Activated naive CD4-positive, alpha-beta T cell treated with anti-CD3 and anti-CD28 coated beads, Interleukin-2, amount 10 ng/mL, durations not matched to agents 7 days and 5 days (primary cell): ENCODE results near the gene SEMA3B.

ENCODE experiments used
- CTCF ChIA-PET: fragments of 350-600 bp; sonication (Branson Sonifier 250); formaldehyde crosslinking; loops from one replicate; lab custom pipeline; 2021; ENCODE audit warnings: antibody characterized with exemption; lab: Charles Lee
- DNase-seq: peaks from one replicate; pipeline ENCODE4 v3.0.0-alpha.2; 2020
- H3K27ac Mint-ChIP-seq: one replicate; pipeline ENCODE4 v1.8.0; 2021; ENCODE audit warnings: mild to moderate bottlenecking, moderate library complexity, mixed read lengths
- H3K27me3 Mint-ChIP-seq: one replicate; pipeline ENCODE4 v1.8.0; 2021; ENCODE audit warnings: mild to moderate bottlenecking, mixed read lengths
- H3K36me3 Mint-ChIP-seq: one replicate; pipeline ENCODE4 v1.8.0; 2021; ENCODE audit warnings: mixed read lengths
- H3K4me1 Mint-ChIP-seq: one replicate; pipeline ENCODE4 v1.8.0; 2021; ENCODE audit warnings: mixed read lengths
- H3K4me3 Mint-ChIP-seq: one replicate; pipeline ENCODE4 v1.8.0; 2021; ENCODE audit warnings: mild to moderate bottlenecking, moderate library complexity, mixed read lengths
- H3K9me3 Mint-ChIP-seq: one replicate; pipeline ENCODE4 v1.8.0; 2021; ENCODE audit warnings: mixed read lengths

The SEMA3B gene

DNA sequence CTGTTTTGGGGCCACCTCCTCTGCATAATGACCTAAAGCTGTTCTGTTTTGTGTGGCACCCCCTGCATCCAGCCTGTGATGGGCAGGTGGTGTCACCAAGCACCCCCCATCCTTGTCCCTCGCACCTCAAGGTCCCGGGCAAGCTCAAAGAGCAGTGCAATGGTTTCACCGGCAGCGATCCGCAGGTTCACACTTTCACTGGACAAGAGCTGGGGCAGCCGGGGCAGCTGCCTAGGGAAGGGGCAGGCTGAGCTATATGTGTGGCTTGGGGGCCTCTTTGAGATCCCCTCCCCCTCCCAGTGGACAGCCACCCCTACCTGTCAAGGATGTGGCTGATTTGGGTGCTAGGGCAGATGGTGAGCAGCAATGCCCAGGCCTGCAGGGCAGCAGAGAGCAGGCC is 20.2 kb downstream of the SEMA3B start:
- Mint-ChIP-seq H3K9me3 (no peaks in the 10 kb centered on the region), H3K27ac (no peak overlapping the region), H3K36me3 (peaks cover 15% of the 10 kb centered on the region), H3K4me1 (peaks cover 26% of the 10 kb centered on the region), H3K27me3 (no peaks in the 10 kb centered on the region), H3K4me3 (no peak overlapping the region)
- CTCF ChIA-PET = interaction anchor here (1.6 kb wide), 1 partner anchor 10 kb away, joined by 6 read pairs; the partner anchor contains the start of gene LSMEM2
- no peak for DNase-seq

DNA sequence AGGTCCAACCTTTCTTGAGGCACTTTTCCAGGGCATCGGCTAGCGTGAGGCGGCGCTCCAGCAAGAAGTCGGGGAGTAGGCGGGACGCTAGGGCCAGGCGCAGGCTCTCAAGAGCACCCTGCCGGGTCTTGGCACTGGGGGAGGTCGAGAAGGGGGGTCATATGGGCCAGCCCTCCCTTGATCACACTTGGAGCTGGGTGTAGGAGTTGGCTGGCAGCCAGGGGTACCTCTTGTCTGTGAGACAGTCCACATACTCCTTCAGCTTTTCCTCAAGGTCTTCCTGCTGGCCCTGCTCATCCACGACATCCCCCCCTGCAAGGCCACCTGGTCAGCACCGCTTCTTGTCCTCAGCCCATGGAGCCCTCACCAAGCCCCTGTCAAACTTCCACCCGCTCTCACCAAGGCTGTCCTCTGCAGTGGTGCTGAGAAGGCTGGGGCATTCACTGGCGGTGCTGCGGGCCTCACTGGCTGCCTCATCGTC is 21.3 kb downstream of the SEMA3B start:
- Mint-ChIP-seq H3K27me3 (no peaks in the 10 kb centered on the region), H3K4me1 (peaks cover 26% of the 10 kb centered on the region), H3K4me3 (peak overlapping the region; percentile 41), H3K27ac (no peak overlapping the region), H3K36me3 (peaks cover 15% of the 10 kb centered on the region), H3K9me3 (no peaks in the 10 kb centered on the region)
- DNase-seq = no peak
- CTCF ChIA-PET = no interaction called here

DNA sequence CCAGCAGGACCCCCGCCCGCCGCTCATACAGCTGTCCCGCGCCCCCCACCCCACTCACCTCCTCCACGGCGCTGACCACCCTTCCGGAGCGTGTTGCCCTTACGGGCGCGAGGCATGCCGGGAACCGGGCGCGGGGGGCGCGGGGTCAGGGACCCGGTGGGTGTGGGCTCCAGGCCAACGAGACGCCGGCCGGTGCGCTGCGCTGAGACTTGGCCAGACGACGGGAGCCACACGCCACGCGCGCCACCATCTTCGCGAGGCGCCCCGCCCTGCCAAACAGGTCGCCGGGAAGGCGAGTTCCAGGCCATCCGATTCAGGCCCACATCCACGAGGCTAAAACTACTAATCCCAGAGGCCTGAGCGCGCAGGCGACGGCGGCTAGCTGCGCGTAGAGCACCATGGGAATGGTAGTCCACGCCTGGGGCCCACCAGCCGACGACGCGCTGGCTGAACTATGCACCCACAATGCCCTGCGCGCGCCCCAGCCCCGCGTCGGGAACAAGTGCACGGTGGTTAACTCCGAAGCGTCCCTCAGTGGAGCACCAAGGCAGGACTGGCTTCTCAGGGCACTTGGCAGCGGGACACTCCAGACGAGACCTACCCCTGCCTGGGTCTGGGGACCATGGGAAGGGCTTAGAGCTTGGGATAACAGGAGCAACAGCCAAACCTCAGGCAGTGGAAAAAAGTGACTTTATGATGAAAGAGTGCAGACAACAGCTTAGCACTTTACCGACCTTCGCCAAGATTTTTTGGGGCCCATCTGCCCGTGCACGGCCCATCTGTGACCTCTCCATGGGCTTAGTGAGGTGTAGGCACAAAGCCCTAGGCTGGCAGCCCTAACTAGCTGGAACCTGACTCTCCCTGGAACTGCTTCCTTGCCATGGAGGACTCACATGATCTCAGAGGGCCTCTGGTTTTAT is 23.5 kb downstream of the SEMA3B start, which contains the start of gene IFRD2:
TSS of gene IFRD2 (minus strand) at position 271 of the 920 bp plus-strand sequence. CDS start at position 116, 155 bp downstream.
- CTCF ChIA-PET = interaction anchor here (1.8 kb wide), 1 partner anchor 32 kb away, joined by 9 read pairs; no protein-coding TSS in a partner anchor
- Mint-ChIP-seq H3K9me3 (no peaks in the 10 kb centered on the region), H3K27me3 (no peaks in the 10 kb centered on the region), H3K4me3 (peak within 1 kb of the TSS; percentile 79), H3K36me3 (peaks cover 18% of the 10 kb centered on the region), H3K4me1 (peaks cover 36% of the 10 kb centered on the region), H3K27ac (peak within 1 kb of the TSS; percentile 95)
- DNase-seq = peak; percentile 98

DNA sequence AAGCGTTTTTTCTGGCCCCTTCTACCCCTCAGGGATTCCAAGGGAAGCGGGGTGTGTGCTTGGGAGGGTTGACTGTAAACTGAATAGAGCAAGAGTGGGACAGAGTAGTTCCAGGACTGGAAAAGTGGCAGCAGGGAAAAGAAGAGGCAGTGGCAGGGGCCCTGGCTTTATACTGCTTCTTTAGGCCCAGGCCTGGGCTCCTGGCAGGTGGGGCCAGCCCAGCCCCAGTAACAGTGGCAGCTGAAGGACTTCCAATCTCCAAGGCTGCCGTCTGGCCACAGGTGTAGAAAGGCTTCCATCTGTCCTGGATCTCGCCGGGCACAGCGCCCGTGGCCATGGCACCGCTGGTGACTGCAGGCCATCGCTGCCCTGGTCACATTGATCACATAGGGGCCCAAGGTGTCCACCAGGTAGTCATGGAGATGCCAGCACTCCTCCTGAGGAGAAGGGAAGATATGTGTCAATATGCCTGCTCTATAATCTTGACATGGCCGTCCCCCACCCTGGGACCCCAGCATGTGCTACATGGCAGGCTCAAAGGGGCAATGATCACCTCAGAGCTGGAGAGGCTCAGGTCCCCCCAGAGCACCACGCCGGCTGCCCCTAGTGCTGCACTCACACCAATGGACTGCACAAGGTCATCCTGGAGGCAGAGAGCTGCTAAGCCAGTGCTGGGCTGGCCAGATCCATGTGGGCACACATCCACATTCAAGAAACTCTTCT is 24.3 kb downstream of the SEMA3B start:
- no peaks in the 10 kb centered on the region for H3K9me3 Mint-ChIP-seq
- peaks cover 15% of the 10 kb centered on the region for H3K36me3 Mint-ChIP-seq
- H3K4me1 Mint-ChIP-seq = peaks cover 44% of the 10 kb centered on the region
- no peaks in the 10 kb centered on the region for H3K27me3 Mint-ChIP-seq
- H3K27ac Mint-ChIP-seq = peak overlapping the region; percentile 95
- CTCF ChIA-PET = interaction anchor here (1.3 to 1.8 kb wide), 2 partner anchors 26 to 31 kb away, joined by 3 to 9 read pairs; no protein-coding TSS in a partner anchor
- no peak for DNase-seq
- peak overlapping the region; percentile 79 for H3K4me3 Mint-ChIP-seq

DNA sequence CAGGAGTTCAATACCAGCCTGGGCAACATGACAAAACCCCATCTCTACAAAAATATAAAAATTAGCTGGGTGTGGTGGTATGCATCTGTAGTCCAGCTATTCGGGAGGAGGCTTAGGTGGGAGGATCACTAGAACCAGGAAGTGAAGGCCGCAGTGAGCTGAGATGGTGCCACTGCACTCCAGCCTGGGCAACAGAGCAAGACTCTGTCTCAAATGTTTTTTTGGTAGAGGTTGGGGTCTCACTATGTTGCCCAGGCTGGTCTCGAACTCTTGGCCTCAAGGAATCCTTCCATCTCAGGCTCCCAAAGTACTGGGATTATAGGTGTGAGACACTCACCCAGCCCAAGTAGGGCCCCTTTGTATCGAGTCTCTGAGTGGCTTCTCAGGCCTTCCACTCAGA is 25.1 kb downstream of the SEMA3B start:
- CTCF ChIA-PET = interaction anchor here (1.3 kb wide), 1 partner anchor 25 kb away, joined by 3 read pairs; no protein-coding TSS in a partner anchor
- Mint-ChIP-seq H3K4me1 (peaks cover 47% of the 10 kb centered on the region), H3K36me3 (peaks cover 11% of the 10 kb centered on the region), H3K27ac (no peak overlapping the region), H3K27me3 (no peaks in the 10 kb centered on the region), H3K9me3 (no peaks in the 10 kb centered on the region), H3K4me3 (no peak overlapping the region)
- DNase-seq = no peak

DNA sequence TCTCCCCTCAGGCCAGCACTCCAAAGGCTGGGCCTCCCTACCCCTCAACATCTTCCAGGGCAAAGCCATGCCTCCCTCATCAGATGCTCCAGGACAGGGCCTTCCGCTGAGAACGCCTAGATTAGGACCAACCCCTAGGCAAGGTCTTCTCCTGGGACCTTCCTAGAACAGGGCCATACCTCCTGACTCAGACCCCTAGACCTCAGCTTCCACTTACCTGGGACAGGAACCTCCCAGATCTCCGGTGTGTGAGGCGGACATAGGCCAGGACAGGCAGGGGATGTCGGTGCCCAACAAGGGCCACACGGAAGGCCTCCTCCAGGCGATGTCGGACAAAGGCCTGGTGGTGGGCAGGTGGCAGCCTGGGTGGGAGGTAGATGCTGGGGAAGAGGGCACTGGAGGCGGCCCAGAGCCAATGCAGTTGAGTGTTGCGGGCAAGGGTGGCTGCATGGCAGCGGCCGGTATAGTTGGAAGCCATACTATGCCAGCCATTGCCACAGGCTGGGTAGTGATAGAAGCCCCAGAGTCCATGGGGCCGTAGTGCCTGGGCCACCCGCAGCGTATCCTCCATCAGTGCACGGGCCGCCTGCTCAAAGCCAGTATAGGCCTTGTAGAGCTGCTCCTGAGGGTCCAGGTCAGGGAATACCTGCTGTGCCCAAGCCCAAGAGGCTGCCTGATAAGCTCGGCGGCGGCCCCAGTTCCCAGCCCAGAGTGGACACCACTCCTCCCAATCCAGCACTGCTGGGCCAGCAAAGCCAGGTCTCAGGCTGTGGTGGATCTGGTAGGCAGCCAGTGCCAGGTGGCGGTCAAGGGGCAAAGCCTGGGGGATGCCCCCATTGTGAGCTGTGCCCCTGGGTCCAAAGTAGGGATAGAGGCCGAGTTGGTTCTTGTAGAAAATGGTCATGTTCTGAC is 25.8 kb downstream of the SEMA3B start:
- Mint-ChIP-seq H3K27ac (no peak overlapping the region), H3K4me3 (no peak overlapping the region), H3K27me3 (no peaks in the 10 kb centered on the region), H3K36me3 (peaks cover 9% of the 10 kb centered on the region), H3K4me1 (peaks cover 49% of the 10 kb centered on the region), H3K9me3 (no peaks in the 10 kb centered on the region)
- CTCF ChIA-PET = interaction anchor here (1.3 kb wide), 1 partner anchor 24 kb away, joined by 3 read pairs; no protein-coding TSS in a partner anchor
- DNase-seq = no peak

DNA sequence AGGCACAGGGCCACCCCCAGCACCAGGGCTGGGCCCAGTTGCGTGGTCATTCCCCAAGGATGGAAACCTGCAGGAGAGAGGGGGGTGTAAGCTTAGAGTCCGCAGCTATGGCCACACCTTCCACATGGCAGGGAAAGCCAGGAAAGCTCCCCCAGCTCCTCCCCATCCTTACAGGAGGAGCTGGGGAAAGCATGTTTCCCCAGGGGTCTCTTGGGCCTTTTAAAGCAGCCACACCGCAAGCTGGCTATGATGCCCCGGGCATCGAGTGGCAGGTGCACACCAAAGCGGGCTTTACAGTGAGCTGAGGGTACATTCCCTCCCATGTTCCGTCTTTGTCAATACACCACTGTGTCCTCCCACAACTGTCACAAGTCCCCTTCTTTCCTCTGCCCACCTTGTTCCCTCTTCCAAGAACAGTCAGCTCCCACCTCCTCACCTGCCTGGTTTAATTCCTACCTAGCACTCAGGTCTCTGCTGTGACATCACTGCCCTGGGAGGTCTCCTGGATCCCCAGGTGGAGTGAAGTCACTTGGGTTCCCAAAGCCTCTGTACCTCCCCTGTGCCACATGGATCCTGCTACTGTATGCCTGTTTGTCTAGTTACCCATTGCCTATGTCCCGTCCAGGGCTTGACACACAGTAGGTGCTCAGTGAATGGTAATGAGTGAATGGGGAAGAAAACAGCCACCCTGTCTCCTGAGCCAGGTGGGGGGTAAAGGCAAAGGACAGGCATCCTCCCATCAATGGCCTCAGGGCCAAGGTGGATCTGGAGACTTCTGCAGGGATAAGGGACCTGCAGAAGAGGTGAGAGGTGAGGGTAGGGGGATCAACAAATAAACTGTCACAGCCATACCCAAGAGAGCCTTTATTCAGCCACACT is 26.8 kb downstream of the SEMA3B start:
- H3K4me1 Mint-ChIP-seq = peaks cover 54% of the 10 kb centered on the region

DNA sequence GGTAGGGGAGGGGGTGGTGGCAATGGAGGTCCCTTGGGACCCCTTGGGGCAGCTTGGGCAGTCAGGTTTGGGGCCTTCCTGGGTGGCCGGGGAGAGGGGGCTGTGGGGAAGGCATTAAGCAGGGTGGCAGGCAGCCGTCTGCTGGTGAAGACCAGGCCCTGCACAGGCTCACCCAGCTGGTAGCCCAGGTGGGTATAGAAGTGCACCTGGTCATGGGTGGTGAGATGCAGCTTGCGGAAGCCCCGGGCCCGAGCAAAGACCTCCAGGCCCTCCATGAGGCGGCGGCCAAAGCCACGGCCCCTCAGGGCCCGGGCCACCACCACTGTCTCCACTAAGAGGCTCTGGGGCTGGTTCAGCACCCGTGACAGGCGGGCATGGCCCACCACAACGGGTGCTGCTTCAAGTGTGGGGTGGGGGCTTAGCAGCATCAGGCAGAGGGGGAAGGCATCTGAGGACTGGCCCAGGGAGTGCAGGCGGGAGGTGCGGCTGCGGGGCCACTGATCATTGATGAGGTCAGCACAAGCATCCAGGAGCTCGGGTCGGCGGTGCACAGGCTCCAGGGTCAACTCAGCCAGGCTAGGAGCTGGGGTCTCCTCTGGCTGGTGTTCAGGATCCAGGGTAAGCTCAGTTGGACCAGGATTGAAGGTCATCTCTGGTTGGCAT is 27.9 kb downstream of the SEMA3B start:
- H3K4me3 Mint-ChIP-seq = peak overlapping the region; percentile 51
- no peak overlapping the region for H3K27ac Mint-ChIP-seq
- H3K4me1 Mint-ChIP-seq = peaks cover 51% of the 10 kb centered on the region
- CTCF ChIA-PET = interaction anchor here (1.4 to 3.8 kb wide), 2 partner anchors 28 to 40 kb away, joined by 4 to 20 read pairs; no protein-coding TSS in a partner anchor
- H3K9me3 Mint-ChIP-seq = no peaks in the 10 kb centered on the region
- peaks cover 5% of the 10 kb centered on the region for H3K36me3 Mint-ChIP-seq
- no peaks in the 10 kb centered on the region for H3K27me3 Mint-ChIP-seq
- no peak for DNase-seq

More for the DNA sequence above, 26.8 kb downstream of the SEMA3B start:
- H3K36me3 Mint-ChIP-seq = peaks cover 6% of the 10 kb centered on the region
- no peak for DNase-seq
- no peaks in the 10 kb centered on the region for H3K27me3 Mint-ChIP-seq
- H3K4me3 Mint-ChIP-seq = no peak overlapping the region
- H3K9me3 Mint-ChIP-seq = no peaks in the 10 kb centered on the region
- H3K27ac Mint-ChIP-seq = no peak overlapping the region
- CTCF ChIA-PET = no interaction called here

DNA sequence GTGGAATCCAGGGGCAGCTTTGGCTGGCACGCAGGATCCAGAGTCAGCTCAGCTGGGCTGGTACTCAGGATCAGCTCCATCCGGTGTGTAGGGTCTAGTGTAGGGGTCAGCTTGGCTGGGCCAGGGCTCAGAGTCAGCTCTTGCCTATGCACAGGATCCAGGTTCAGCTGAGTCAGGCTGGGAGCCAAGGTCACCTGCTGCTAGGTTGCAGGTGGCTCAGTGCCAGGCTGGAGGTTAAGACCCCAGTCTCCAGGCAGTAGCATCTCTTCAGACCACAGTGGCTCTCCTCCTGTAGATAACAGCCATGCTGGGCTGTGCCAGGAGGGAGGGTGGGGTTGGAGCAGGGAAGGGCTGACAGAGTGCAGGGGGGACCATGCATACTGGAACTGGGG is 28.4 kb downstream of the SEMA3B start:
- Mint-ChIP-seq H3K27ac (no peak overlapping the region), H3K4me3 (peak overlapping the region; percentile 98), H3K27me3 (no peaks in the 10 kb centered on the region), H3K36me3 (peaks cover 5% of the 10 kb centered on the region), H3K9me3 (no peaks in the 10 kb centered on the region), H3K4me1 (peaks cover 52% of the 10 kb centered on the region)
- CTCF ChIA-PET = interaction anchor here (1.4 to 3.8 kb wide), 2 partner anchors 27 to 40 kb away, joined by 4 to 20 read pairs; no protein-coding TSS in a partner anchor
- DNase-seq = no peak

DNA sequence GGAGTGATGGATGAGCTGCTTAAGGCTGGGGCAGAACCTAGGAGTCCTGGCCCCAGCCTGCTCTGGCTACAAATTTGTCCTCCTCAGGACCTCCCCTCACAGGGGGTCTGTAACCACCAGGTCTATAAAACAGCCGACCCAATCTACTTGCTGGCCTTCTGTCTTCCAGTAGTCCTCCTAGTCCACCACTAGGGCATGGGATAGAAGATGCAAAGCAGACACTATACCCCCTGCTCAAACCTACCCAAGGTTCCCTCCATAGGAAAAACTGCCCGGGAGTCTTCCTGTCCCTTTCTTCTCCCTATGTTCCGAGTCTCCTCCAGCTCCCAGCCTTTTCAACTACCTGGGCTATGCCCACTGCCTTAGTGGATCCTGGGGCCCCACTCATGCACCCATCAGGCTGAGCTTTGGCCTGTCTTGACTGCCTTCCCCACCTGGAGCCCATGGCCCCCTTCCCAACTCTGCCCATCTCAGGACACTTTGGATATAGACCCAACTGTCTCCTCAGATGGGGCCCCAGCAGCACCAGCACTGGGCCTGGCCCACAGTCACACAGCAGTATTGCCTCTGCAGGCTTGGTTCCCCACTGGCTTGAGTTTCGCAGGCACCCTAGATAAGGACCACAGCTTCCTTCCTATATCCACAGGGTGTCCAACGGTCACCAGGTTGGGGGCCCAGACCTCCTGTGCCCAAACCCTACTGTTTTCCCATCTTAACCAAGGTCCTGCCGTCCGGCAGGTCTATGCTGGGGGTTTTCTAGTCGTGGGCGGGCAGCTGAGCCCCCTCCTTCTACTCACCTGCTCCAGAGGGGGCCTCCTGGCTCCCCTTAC is 29.2 kb downstream of the SEMA3B start:
- CTCF ChIA-PET = interaction anchor here (1.4 to 3.8 kb wide), 2 partner anchors 26 to 39 kb away, joined by 4 to 20 read pairs; no protein-coding TSS in a partner anchor
- Mint-ChIP-seq H3K4me3 (peak overlapping the region; percentile 98), H3K27me3 (no peaks in the 10 kb centered on the region), H3K4me1 (peaks cover 45% of the 10 kb centered on the region), H3K36me3 (peaks cover 5% of the 10 kb centered on the region), H3K9me3 (no peaks in the 10 kb centered on the region), H3K27ac (peak overlapping the region; percentile 99)
- no peak for DNase-seq

DNA sequence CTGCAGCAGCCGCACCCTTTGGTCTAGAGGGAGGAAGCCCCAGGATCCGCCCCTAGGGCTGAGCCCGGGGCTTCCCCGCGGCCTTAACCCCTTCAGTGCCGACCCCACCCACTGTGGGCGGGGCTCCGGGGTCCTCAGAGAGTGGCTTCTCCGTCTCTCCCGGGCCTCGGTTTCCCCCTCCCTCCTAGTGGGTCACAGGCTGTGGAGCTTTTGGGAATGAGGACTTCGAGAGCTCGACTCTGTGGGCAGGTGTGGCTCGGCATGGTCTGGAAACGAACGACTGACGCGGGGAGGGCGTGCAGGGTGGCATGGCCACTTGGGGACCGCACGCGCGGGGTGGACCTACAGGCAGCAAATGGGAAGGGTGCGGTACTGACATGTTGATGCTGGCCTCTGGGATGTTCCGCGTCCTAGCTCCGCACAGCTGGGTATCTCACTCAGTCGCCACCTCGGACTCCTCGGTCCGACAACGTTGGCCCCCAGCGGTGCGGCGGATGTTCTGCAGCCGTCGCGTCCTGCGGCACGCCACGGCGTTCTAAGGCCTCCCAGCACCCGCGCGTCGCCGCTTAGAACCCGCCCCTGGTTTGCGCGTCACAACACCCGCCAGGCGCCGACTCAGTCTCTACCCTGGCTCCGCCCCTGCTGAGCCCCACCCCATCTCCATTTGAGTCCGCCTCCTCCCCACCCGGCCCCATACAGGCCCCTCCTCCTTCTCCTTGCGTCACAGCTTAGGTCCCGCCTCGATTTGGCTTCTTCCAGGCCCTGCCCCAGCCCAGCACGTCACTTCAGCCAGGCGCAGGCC is 30.1 kb downstream of the SEMA3B start, which contains the start of the genes HYAL3 and NAA80:
TSS of gene HYAL3 (minus strand) at position 570 of the 802 bp plus-strand sequence. CDS start 3,803 bp downstream, outside the sequence.
TSS of gene NAA80 (minus strand) at position 570 of the 802 bp plus-strand sequence. CDS start 1,942 bp downstream, outside the sequence.
- Mint-ChIP-seq H3K9me3 (no peaks in the 10 kb centered on the region), H3K4me1 (peaks cover 40% of the 10 kb centered on the region), H3K27ac (peak within 1 kb of the TSS; percentile 99), H3K36me3 (peaks cover 5% of the 10 kb centered on the region), H3K4me3 (peak within 1 kb of the TSS; percentile 98), H3K27me3 (no peaks in the 10 kb centered on the region)
- CTCF ChIA-PET = interaction anchor here (1.2 to 3.8 kb wide), 5 partner anchors 15 to 25 kb away, joined by 3 to 20 read pairs (median 7); partner anchors contain the start of gene HYAL2
- peak; percentile 100 for DNase-seq
